NCI-H1417 (cell line): ENCODE data around the gene DHX57.
"Not testable (repeated sequence)": the region's sequence is repeated elsewhere in the genome, so short reads cannot be mapped to it uniquely, and the experiment has no call there.

Experiments
- DNase-seq, 3 experiments: peaks; one replicate each; lab custom pipeline; 2025; lab: John Stamatoyannopoulos, UW

DHX57 gene

DNA sequence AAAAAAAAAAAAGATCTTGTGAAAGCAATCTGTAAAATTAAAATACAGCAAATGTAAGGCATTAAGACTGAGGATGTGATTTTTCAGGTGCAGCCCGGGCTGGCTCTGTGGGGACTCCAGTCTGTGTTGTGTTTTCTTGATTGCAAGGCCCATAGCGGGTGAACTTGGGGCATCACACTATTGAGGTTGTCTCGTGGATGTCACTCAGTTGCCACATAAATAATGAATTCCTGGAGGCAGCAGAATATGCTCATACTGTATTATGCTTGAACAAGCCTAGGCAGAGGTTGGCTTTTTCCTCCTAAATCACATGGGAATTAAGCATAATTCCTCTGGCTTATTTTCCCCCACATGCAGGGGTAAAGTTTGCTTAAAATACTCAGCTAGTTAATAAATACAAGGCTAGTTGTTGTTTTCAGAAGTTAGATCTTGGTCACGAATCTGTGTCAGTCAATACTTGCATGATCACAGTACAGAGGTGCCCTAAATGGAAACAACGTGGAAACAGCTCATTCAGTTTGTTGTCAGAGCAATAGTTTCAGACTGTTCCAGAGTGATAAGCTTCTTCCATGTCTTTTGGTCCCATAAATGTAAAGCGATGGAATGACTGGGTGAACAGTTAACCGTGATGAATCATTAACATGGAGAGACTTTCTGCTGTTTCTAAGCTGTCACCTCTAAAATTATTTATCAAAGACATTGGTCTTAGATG lies 81.3 kb downstream of the DHX57 start:
- no peak for DNase-seq

DNA sequence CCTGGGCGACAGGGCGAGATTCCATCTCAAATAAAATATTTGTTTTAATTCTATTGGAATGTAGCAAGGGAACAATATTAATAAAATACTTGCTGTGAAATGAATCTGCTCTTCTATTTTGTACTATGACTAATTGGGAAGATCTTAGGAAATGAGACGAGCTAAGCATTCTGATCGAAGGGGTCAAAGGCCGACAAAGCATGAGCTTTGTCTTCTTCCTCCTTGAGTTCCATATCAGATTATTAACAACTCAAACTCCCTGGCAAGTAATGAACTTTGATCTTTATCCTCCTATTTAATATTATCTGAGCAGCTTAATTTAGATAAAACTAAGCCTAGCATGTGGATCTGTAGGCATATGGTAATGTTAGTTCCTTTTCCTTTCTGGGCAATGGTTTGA lies 82.2 kb downstream of the DHX57 start:
- no peak for DNase-seq

- DNase-seq: no peak
These were observed 83.0 kb downstream of the DHX57 start for GRCh38 chr2:38792751-38793150.

DNA sequence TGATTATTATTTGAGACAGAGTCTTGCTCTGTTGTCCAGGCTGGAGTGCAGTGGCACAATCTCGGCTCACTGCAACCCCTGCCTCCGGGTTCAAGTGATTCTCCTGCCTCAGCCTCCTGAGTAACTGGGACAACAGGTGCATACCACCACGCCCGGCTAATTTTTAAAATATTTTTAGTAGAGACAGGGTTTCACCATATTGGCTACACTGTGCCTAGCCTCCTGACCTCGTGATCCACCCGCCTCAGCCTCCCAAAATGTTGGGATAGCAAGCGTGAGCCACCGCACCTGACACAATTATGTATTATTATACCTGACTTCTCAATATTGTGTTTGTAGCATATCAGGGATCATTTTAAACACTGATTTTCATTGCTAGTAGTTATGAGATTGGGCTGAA lies 83.4 kb downstream of the DHX57 start:
- DNase-seq: not testable (repeated sequence)

- DNase-seq: no peak
These were observed 84.0 kb downstream of the DHX57 start for GRCh38 chr2:38791744-38792143.

- no peak for DNase-seq
These were observed 86.0 kb downstream of the DHX57 start for GRCh38 chr2:38789691-38790090.

GRCh38 chr2:38788306-38788705 lies 87.4 kb downstream of the DHX57 start:
- DNase-seq: no peak

GRCh38 chr2:38783586-38783985 lies 92.1 kb downstream of the DHX57 start:
- no peak for DNase-seq

- no peak for DNase-seq
These were observed 97.0 kb downstream of the DHX57 start for GRCh38 chr2:38778687-38779082.

DNA sequence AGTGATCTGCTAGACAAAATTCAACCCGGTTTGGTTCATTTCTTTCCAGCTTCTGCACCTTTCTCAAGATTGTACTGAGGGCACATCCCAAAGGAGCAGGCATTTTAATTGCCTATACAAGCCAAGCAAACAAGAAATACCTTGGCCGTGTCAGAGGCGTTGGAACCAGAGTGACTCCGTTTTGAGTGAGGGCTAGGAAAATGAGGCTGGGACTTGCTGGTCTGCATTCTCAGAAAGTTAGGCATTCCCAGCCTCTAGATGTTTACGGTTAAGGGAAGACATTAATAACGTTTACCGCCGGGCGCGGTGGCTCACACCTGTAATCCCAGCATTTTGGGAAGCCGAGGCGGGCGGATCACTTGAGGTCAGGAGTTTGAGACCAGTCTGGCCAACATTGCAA lies 99.2 kb downstream of the DHX57 start:
- no peak for DNase-seq

DNA sequence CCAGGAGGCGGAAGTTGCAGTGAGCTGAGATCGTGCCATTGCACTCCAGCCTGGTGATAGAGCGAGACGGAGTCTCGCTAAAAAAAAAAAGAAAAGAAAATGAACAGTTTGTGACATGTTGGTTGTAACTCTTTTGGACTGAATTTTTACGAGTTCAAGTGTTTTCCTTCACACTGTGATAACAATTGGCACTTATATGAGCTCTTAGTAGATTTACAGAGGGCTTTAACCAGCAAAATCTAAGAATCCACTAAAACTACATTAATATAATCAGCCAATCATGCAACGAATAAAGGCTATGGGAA lies 99.9 kb downstream of the DHX57 start:
- no peak for DNase-seq

DNA sequence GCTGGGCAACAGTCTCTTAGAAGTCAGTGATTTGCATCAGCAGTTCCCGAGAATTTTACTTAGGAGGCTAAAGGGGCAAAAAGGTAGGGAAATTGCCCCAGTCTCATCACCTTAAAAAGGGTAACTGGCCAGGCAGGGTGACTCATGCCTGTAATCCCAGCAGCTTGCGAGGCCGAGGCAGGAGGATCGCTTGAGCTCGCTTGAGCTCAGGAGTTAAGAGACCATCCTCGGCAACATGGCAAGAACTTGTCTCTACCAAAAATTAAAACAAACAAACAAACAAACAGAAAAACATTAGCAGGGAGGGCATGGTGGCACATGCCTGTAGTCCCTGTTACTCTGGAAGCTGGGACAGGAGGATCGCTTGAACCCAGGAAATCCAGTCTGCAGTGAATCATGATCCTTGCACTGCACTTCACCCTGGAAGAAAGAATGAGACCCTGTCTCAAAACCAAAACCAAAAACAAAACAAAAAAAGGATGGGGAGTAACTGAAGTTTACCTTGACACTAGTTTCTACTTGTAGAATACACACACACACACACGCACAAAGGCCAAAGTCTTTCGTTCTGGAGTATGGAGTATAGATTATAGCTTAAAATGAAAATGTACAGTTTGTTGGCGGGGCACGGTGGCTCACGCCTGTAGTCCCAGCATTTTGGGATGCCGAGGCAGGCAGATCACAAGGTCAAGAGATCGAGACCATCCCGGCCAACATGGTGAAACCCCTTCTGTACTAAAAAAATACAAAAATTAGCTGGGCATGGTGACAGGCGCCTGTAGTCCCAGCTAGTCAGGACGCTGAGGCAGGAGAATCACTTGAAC lies 100.4 kb downstream of the DHX57 start:
- DNase-seq: no peak

- no peak for DNase-seq
These were observed 104.1 kb downstream of the DHX57 start for GRCh38 chr2:38771632-38772031.

GRCh38 chr2:38765551-38765950 lies 110.2 kb downstream of the DHX57 start:
- DNase-seq: no peak

- no peak for DNase-seq
These were observed 110.6 kb downstream of the DHX57 start for GRCh38 chr2:38765149-38765548.

DNA sequence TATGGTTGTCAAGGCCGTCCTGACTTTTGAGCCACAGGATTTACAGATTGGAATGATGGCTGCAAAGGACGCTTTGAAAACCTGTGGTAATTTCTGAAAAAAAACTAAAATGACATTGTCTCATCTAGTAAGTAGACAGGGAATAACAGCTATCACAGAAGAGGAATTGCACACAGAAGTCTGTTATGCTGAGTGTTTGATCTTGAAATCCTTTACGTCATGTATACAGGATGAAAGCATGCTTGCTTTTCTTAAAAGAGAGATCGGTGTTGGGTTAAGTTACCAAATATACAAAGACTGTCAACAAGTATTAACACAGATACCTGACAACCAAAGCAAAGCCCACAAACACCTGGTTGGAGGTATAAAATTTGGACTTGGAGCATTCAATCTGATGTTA lies 112.0 kb downstream of the DHX57 start:
- DNase-seq: no peak

GRCh38 chr2:38763228-38763627 lies 112.5 kb downstream of the DHX57 start:
- DNase-seq: no peak

DNA sequence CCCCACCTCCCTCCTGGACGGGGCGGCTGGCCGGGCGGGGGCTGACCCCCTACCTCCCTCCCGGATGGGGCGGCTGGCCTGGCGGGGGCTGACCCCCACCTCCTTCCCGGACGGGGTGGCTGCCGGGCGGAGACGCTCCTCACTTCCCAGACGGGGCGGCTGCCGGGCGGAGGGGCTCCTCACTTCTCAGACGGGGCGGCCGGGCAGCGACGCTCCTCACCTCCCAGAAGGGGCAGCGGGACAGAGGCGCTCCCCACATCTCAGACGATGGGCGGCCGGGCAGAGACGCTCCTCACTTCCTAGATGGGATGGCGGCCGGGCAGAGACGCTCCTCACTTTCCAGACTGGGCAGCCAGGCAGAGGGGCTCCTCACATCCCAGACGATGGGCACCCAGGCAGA lies 119.8 kb downstream of the DHX57 start:
- not testable (repeated sequence) for DNase-seq

- no peak for DNase-seq
These were observed 121.2 kb downstream of the DHX57 start for GRCh38 chr2:38754506-38754905.

- DNase-seq: peak in 1 of 3 experiments; percentile 22
These were observed 121.7 kb downstream of the DHX57 start for GRCh38 chr2:38754049-38754448.

GRCh38 chr2:38751596-38752410 lies 123.9 kb downstream of the DHX57 start:
- no peak for DNase-seq

GRCh38 chr2:38750891-38751595 lies 124.7 kb downstream of the DHX57 start, which contains the start of gene SRSF7:
Gene SRSF7, minus strand, starts transcription at chr2:38751361. Its CDS starts 105 bp downstream, at chr2:38751256.
- DNase-seq: peak; percentile 99 to 100 (median 99)
